ENCODE data around the gene DPP4. TPM values are rescaled to one million over a fixed set of nuclear protein-coding genes. Genes with fewer than 3 reads are reported as not detected.

DPP4 gene
- total and polyA plus RNA-seq, 2 of the 13 experiments (the other 11 are each of a cell fraction or from before 2014, with no cell fraction given): 39.4 to 109 TPM

GRCh38 chr2:162113088-162113775, 39.2 kb upstream of the DPP4 start (continued):
- TF ChIP-seq PRDM15 (CRISPR knock-in tag; IDR thresholded peaks at IDR 0.05) (peak; percentile 43; the same call in 1 of the 2 replicates), ZNF512B (CRISPR knock-in tag; IDR thresholded peaks at IDR 0.05; ENCODE audit: borderline replicate concordance) (0 out of 2 replicates have a peak, but pooled peaks have one; percentile 2), ZNF264 (CRISPR knock-in tag; IDR thresholded peaks at IDR 0.05) (0 out of 2 replicates have a peak, but pooled peaks have one; percentile 37), MED13 (CRISPR knock-in tag; IDR thresholded peaks at IDR 0.05) (0 out of 2 replicates have a peak, but pooled peaks have one; percentile 38), HMGA1 (CRISPR knock-in tag; conservative IDR thresholded peaks at IDR 0.05) (no peak), TFE3 (CRISPR knock-in tag; IDR thresholded peaks at IDR 0.05) (no peak), ZNF777 (CRISPR knock-in tag; IDR thresholded peaks at IDR 0.05) (0 out of 2 replicates have a peak, but pooled peaks have one; percentile 35), ZNF296 (CRISPR knock-in tag; conservative IDR thresholded peaks at IDR 0.05) (no peak), EP300 (IDR thresholded peaks at IDR 0.05; ENCODE audit: low read depth in 2 of 2, low read length in 2 of 2) (peak in 1 of 2 experiments; percentile 64; a peak in 1 of 4 replicates), EP300 (CRISPR knock-in tag; IDR thresholded peaks at IDR 0.05; ENCODE audit: borderline replicate concordance) (no peak), MAZ (IDR thresholded peaks at IDR 0.05; ENCODE audit: borderline replicate concordance, low read depth, low read length) (no peak), MAZ (CRISPR knock-in tag; IDR thresholded peaks at IDR 0.05; ENCODE audit: low read depth) (no peak), NCOA2 (CRISPR knock-in tag; IDR thresholded peaks at IDR 0.05) (no peak; the same call in 1 of the 2 replicates), ZNF280D (CRISPR knock-in tag; IDR thresholded peaks at IDR 0.05) (peak; percentile 3; the same call in 1 of the 2 replicates), ZNF331 (CRISPR knock-in tag; IDR thresholded peaks at IDR 0.05) (no peak)
